Neural progenitor cell (in vitro differentiated cells): ENCODE data around the gene LOXHD1. TPM values are rescaled to one million over a fixed set of nuclear protein-coding genes. Genes with fewer than 3 reads are reported as not detected.
A peak's percentile ranks its signal among the peaks of the same experiment; 100 is the strongest.

ENCODE experiments used
- DNase-seq: peaks from one replicate; pipeline ENCODE4 v3.0.0-alpha.2; 2016; ENCODE audit warnings: low spot score
- H2AFZ ChIP-seq: fragments of 200-600 bp; sonication (generic); replicated peaks from 2 replicates; pipeline ENCODE4 v1.6.1; 2016; ENCODE audit warnings: antibody characterized with exemption
- H3F3A ChIP-seq: fragments of 200-600 bp; sonication (generic); 2 replicates; pipeline ENCODE4 v1.6.1; 2016; ENCODE audit warnings: antibody characterized with exemption, low read depth
- H3K27ac ChIP-seq: fragments of 200-600 bp; sonication (generic); 2 replicates; pipeline ENCODE4 v1.5.1; 2016; ENCODE audit warnings: mild to moderate bottlenecking
- H3K27me3 ChIP-seq: fragments of 200-600 bp; sonication (generic); 2 replicates; pipeline ENCODE4 v1.6.1; 2016; ENCODE audit warnings: mild to moderate bottlenecking, moderate library complexity
- H3K36me3 ChIP-seq: fragments of 200-600 bp; sonication (generic); 2 replicates; pipeline ENCODE4 v1.5.1; 2016
- H3K4me1 ChIP-seq: fragments of 200-600 bp; sonication (generic); 2 replicates; pipeline ENCODE4 v1.6.1; 2016; ENCODE audit warnings: mixed run types
- H3K4me2 ChIP-seq: fragments of 200-600 bp; sonication (generic); 2 replicates; pipeline ENCODE4 v1.6.1; 2016
- H3K4me3 ChIP-seq: fragments of 200-600 bp; sonication (generic); 2 replicates; pipeline ENCODE4 v1.5.1; 2016
- H3K79me2 ChIP-seq: fragments of 200-600 bp; sonication (generic); 2 replicates; pipeline ENCODE4 v1.6.1; 2016; ENCODE audit warnings: low read depth
- H3K9ac ChIP-seq: fragments of 200-600 bp; sonication (generic); 2 replicates; pipeline ENCODE4 v1.6.1; 2016
- H3K9me3 ChIP-seq: fragments of 200-600 bp; sonication (generic); 2 replicates; pipeline ENCODE4 v1.5.1; 2016; ENCODE audit warnings: low read depth
- H4K20me1 ChIP-seq: fragments of 200-600 bp; sonication (generic); 2 replicates; pipeline ENCODE4 v1.6.1; 2016; ENCODE audit warnings: low read depth
- H3K27ac Mint-ChIP-seq: 3 replicates; pipeline ENCODE4 v1.8.0; 2021; ENCODE audit warnings: mixed read lengths
- H3K27me3 Mint-ChIP-seq: 2 replicates; pipeline ENCODE4 v1.8.0; 2022; ENCODE audit warnings: low read depth, mild to moderate bottlenecking, inconsistent platforms, moderate library complexity, mixed read lengths; ENCODE audit not compliant: insufficient read depth
- H3K36me3 Mint-ChIP-seq: 3 replicates; pipeline ENCODE4 v1.8.0; 2021; ENCODE audit warnings: mixed read lengths
- H3K4me1 Mint-ChIP-seq: 3 replicates; pipeline ENCODE4 v1.8.0; 2021; ENCODE audit warnings: mixed read lengths
- H3K4me3 Mint-ChIP-seq: 3 replicates; pipeline ENCODE4 v1.8.0; 2021; ENCODE audit warnings: mild to moderate bottlenecking, moderate library complexity, mixed read lengths
- H3K9me3 Mint-ChIP-seq: 3 replicates; pipeline ENCODE4 v1.8.0; 2020; ENCODE audit warnings: mixed read lengths
- EZH2 ChIP-seq: fragments of 200-600 bp; sonication (generic); IDR thresholded peaks from 2 replicates; pipeline ENCODE4 v1.6.1; 2017; ENCODE audit warnings: antibody characterized with exemption, mild to moderate bottlenecking, moderate library complexity
- EZH2phosphoT487 ChIP-seq: fragments of 200-600 bp; sonication (generic); IDR thresholded peaks from 2 replicates; pipeline ENCODE4 v1.6.1; 2017; ENCODE audit warnings: antibody characterized with exemption
- total RNA-seq: library from RNA; depleted of rRNA; stranded (reverse); fragments of >200 nt; gene quantifications from 2 replicates; pipeline ENCODE4 v1.2.3, GENCODE V29; 2015; ENCODE audit warnings: low replicate concordance
- TF ChIP-seq, protein P1 (sequence below): fragments of 200-600 bp; sonication (generic); IDR thresholded peaks from 2 replicates; pipeline ENCODE4 v1.5.1; 2017; ENCODE audit warnings: antibody characterized with exemption, mild to moderate bottlenecking

LOXHD1 gene
- total RNA-seq, 1 donor from 2014 or later = not detected

DNA sequence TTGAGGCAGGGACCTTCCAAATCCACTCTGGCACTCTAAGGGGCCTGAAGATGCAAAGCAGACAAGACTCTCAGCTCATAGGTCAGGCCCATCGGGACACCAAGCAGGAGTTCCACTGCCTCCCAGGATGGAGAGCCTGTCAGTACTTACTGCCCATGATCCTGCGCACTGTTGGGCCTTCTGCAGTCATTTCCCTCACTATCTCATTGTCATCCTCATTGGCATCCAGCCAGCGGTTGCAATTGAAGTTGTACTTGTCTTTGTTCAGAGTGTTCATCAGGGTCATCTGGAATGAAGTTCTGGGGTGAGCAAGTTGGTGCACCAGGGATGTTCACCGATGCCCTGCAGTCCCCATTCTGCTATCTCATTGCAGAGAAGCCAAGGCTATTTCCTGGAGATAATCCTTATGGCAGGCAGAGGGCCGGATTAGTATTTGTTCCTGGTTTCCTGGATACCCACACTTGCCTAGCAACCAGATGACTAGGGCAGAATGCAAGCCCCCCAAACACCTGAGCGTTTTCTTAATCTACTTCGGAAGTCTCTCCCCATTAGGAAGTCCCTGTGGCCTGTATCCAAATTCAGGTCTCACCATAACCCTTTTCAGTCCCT lies 65.1 kb downstream of the LOXHD1 start:
- peaks cover 4% of the 10 kb centered on the region for H3K27me3 Mint-ChIP-seq
- H3K36me3 Mint-ChIP-seq = no peaks in the 10 kb centered on the region

DNA sequence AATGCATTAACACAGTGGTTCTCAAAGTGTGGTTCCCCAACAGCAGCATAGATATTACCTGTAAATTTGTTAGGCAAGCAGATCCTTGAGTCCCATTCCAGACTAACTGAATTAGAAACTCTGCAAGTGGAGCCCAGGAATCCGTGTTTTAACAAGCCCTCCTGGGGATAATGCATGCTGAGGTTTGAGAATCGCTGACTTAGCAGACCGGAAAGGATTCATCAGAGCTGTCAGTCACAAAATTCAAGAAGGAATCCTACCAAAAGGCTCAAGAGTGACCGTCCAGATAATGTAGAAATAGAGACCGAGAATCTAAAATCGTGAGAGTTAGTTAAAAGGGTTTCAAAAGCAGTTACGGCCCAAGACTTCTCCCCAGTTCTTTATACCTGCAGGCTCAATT lies 66.9 kb downstream of the LOXHD1 start:
- H3K27me3 ChIP-seq = no peaks in the 10 kb centered on the region
- no peaks in the 10 kb centered on the region for H3F3A ChIP-seq
- no peak overlapping the region for H3K27ac Mint-ChIP-seq
- no peak overlapping the region for H3K4me3 Mint-ChIP-seq
- H3K4me3 ChIP-seq = no peak overlapping the region
- no peaks in the 10 kb centered on the region for H4K20me1 ChIP-seq
- no peaks in the 10 kb centered on the region for H3K79me2 ChIP-seq
- DNase-seq = peak; percentile 18
- H3K27me3 Mint-ChIP-seq = peaks cover 2% of the 10 kb centered on the region
- H3K4me2 ChIP-seq = no peak overlapping the region
- no peak for TF ChIP-seq EZH2
- TF ChIP-seq, protein P1, sequence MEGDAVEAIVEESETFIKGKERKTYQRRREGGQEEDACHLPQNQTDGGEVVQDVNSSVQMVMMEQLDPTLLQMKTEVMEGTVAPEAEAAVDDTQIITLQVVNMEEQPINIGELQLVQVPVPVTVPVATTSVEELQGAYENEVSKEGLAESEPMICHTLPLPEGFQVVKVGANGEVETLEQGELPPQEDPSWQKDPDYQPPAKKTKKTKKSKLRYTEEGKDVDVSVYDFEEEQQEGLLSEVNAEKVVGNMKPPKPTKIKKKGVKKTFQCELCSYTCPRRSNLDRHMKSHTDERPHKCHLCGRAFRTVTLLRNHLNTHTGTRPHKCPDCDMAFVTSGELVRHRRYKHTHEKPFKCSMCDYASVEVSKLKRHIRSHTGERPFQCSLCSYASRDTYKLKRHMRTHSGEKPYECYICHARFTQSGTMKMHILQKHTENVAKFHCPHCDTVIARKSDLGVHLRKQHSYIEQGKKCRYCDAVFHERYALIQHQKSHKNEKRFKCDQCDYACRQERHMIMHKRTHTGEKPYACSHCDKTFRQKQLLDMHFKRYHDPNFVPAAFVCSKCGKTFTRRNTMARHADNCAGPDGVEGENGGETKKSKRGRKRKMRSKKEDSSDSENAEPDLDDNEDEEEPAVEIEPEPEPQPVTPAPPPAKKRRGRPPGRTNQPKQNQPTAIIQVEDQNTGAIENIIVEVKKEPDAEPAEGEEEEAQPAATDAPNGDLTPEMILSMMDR = no peak
- TF ChIP-seq EZH2phosphoT487 = no peak
- H2AFZ ChIP-seq = no peak overlapping the region
- no peaks in the 10 kb centered on the region for H3K36me3 ChIP-seq
- no peak overlapping the region for H3K27ac ChIP-seq
- no peaks in the 10 kb centered on the region for H3K36me3 Mint-ChIP-seq
- H3K9me3 ChIP-seq = no peaks in the 10 kb centered on the region
- no peak overlapping the region for H3K9ac ChIP-seq
- no peaks in the 10 kb centered on the region for H3K9me3 Mint-ChIP-seq
- H3K4me1 ChIP-seq = no peaks in the 10 kb centered on the region
- H3K4me1 Mint-ChIP-seq = peaks cover 15% of the 10 kb centered on the region

More for the DNA sequence above, 65.1 kb downstream of the LOXHD1 start:
- Mint-ChIP-seq H3K9me3 (no peaks in the 10 kb centered on the region), H3K27ac (peak overlapping the region; percentile 90), H3K4me3 (peak overlapping the region; percentile 69), H3K4me1 (peaks cover 15% of the 10 kb centered on the region)
- H3K4me1 ChIP-seq = no peaks in the 10 kb centered on the region
- no peaks in the 10 kb centered on the region for H3F3A ChIP-seq
- H2AFZ ChIP-seq = no peak overlapping the region
- H3K36me3 ChIP-seq = no peaks in the 10 kb centered on the region
- H3K27me3 ChIP-seq = no peaks in the 10 kb centered on the region
- H3K4me2 ChIP-seq = no peak overlapping the region
- DNase-seq = peak; percentile 18
- H3K9me3 ChIP-seq = no peaks in the 10 kb centered on the region
- TF ChIP-seq EZH2phosphoT487 (no peak), EZH2 (no peak)
- TF ChIP-seq, protein P1 = no peak
- H3K4me3 ChIP-seq = no peak overlapping the region
- H3K9ac ChIP-seq = no peak overlapping the region
- H3K27ac ChIP-seq = no peak overlapping the region
- H4K20me1 ChIP-seq = no peaks in the 10 kb centered on the region
- no peaks in the 10 kb centered on the region for H3K79me2 ChIP-seq

DNA sequence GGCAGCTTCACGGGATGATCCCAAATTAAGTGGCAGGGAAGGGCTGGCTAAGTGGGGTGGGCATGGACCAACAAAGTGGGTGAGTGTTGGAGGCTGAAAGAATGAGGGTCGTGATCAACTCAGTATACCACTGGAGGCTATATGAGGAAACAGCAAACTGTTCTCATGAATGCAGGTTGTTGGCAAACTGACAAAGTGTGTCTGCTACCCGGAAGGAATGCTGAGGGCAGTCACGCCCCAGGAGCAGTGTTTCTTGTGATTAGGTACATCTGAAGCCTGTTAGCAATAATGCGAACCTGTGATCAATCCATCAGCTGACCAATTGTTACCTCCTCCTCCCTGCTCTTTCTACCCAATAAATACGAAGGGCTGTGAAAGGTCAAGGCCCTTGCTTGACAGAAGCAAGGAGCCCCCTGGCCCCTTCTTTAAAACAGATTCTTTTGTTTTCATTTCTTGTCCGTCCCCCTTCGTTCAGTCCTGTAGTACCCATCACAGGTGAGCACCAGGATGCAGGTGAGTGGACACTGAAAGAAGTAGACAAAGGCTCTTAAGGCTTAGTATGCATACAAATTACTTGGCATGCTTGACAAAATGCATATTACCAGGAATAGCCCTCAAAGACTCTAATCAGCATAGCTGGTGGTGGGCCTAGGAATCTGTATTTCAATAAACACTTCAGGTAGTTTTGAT lies 67.9 kb downstream of the LOXHD1 start:
- Histone ChIP-seq H4K20me1 (no peaks in the 10 kb centered on the region), H3K79me2 (no peaks in the 10 kb centered on the region), H2AFZ (no peak overlapping the region), H3K4me3 (no peak overlapping the region), H3K4me2 (no peak overlapping the region), H3F3A (no peaks in the 10 kb centered on the region), H3K27ac (no peak overlapping the region), H3K27me3 (no peaks in the 10 kb centered on the region), H3K9me3 (no peaks in the 10 kb centered on the region), H3K9ac (no peak overlapping the region), H3K36me3 (no peaks in the 10 kb centered on the region), H3K4me1 (no peaks in the 10 kb centered on the region)
- Mint-ChIP-seq H3K27me3 (peaks cover 2% of the 10 kb centered on the region), H3K36me3 (no peaks in the 10 kb centered on the region), H3K4me1 (peaks cover 15% of the 10 kb centered on the region), H3K27ac (no peak overlapping the region), H3K9me3 (no peaks in the 10 kb centered on the region), H3K4me3 (no peak overlapping the region)
- DNase-seq = no peak
- TF ChIP-seq EZH2phosphoT487 (no peak), EZH2 (no peak)
- TF ChIP-seq, protein P1 = no peak
